Keratinocyte (primary cell): ENCODE measurements around the gene AP3D1. TPM values are rescaled to one million over a fixed set of nuclear protein-coding genes. Genes with fewer than 3 reads are reported as not detected.

Experiments used
- DNase-seq: peaks from one replicate; pipeline ENCODE4 v3.0.0-alpha.2; 2011; ENCODE audit warnings: low read depth, missing footprints, low spot score
- FAIRE-seq: peaks from 2 replicates; lab custom pipeline; 2011; peaks lifted over from hg19 to GRCh38; lab: Jason Lieb, UNC
- H2AFZ ChIP-seq: 2 replicates; pipeline ENCODE4 v1.6.0; 2012; ENCODE audit warnings: low read length, control low read depth, inconsistent platforms; ENCODE audit not compliant: control insufficient read depth
- H3K27ac ChIP-seq: 2 replicates; pipeline ENCODE4 v1.5.1; 2011; ENCODE audit warnings: low read length; ENCODE audit not compliant: control insufficient read depth, insufficient read depth
- H3K27me3 ChIP-seq: 3 replicates; pipeline ENCODE4 v1.6.0; 2011; ENCODE audit warnings: low read length; ENCODE audit not compliant: control insufficient read depth, insufficient read depth; ENCODE audit errors: extremely low read depth
- H3K36me3 ChIP-seq, 2 experiments: 2 replicates in 1 of 2; 3 replicates in 1 of 2; pipeline ENCODE4 v1.5.1; 2011; ENCODE audit warnings: low read length in 2 of 2, mild to moderate bottlenecking in 1 of 2; ENCODE audit not compliant: control insufficient read depth in 2 of 2, insufficient read depth in 2 of 2; ENCODE audit errors: extremely low read depth in 1 of 2
- H3K4me1 ChIP-seq: 3 replicates; pipeline ENCODE4 v1.5.1; 2011; ENCODE audit warnings: low read length; ENCODE audit not compliant: control insufficient read depth, insufficient read depth; ENCODE audit errors: extremely low read depth
- H3K4me2 ChIP-seq: 3 replicates; pipeline ENCODE4 v1.6.0; 2011; ENCODE audit warnings: low read depth, low read length; ENCODE audit not compliant: control insufficient read depth, insufficient read depth; ENCODE audit errors: extremely low read depth
- H3K4me3 ChIP-seq, 3 experiments: fragments of 200-600 bp in 1 of 3; sonication (generic) in 1 of 3; 2 replicates in 2 of 3; 3 replicates in 1 of 3; pipeline ENCODE4 v1.5.1; 2011 to 2016; ENCODE audit warnings: low read length in 3 of 3, mild to moderate bottlenecking in 3 of 3, control low read depth in 2 of 3, inconsistent platforms in 1 of 3, low read depth in 1 of 3, mixed read lengths in 1 of 3, mixed run types in 1 of 3, moderate library complexity in 1 of 3; ENCODE audit not compliant: control insufficient read depth in 2 of 3, insufficient read depth in 2 of 3; ENCODE audit errors: extremely low read depth in 1 of 3
- H3K79me2 ChIP-seq: 2 replicates; pipeline ENCODE4 v1.6.0; 2012; ENCODE audit warnings: low read length; ENCODE audit not compliant: control insufficient read depth, insufficient read depth
- H3K9ac ChIP-seq: 3 replicates; pipeline ENCODE4 v1.6.0; 2011; ENCODE audit warnings: low read length; ENCODE audit not compliant: control insufficient read depth, insufficient read depth; ENCODE audit errors: extremely low read depth
- H3K9me1 ChIP-seq: 3 replicates; pipeline ENCODE4 v1.6.0; 2011; ENCODE audit warnings: low read length; ENCODE audit not compliant: control insufficient read depth, insufficient read depth; ENCODE audit errors: extremely low read depth
- H3K9me3 ChIP-seq: 2 replicates; pipeline ENCODE4 v1.5.1; 2012; ENCODE audit warnings: low read depth, low read length; ENCODE audit not compliant: control insufficient read depth
- H4K20me1 ChIP-seq: 3 replicates; pipeline ENCODE4 v1.6.0; 2011; ENCODE audit warnings: low read length; ENCODE audit not compliant: control insufficient read depth, insufficient read depth; ENCODE audit errors: extremely low read depth
- EZH2 ChIP-seq: IDR thresholded peaks from one replicate; pipeline ENCODE4 v1.6.1; 2012; ENCODE audit warnings: inconsistent platforms, mild to moderate bottlenecking, low read length, moderate library complexity
- dilution Hi-C: fragments of 300-500 bp; cut with MboI; formaldehyde crosslinking; loops from one replicate; pipeline ENCODE4 v1.7.0; 2020; ENCODE audit warnings: low sequenced_read_pairs; ENCODE audit not compliant: extremely low pct_ligation_motif_present
- polyA plus RNA-seq, 5 experiments: library from polyadenylated mRNA; depleted of rRNA in 3 of 5; stranded (reverse) in 3 of 5; stranded (forward) in 1 of 5; unstranded in 1 of 5; fragments of >200 nt; gene quantifications; 1 replicate in 1 of 5; 2 replicates in 3 of 5; 3 replicates in 1 of 5; pipeline versions ENCODE4 v1.2.1 to v1.2.3, GENCODE V29; 2011 to 2012; ENCODE audit warnings: missing spikeins in 2 of 5, low read depth in 1 of 5, low replicate concordance in 1 of 5
- TF ChIP-seq, protein P1 (sequence below), 3 experiments: IDR thresholded peaks in 1 of 3; conservative IDR thresholded peaks in 1 of 3; optimal IDR thresholded peaks in 1 of 3; 2 replicates in 2 of 3; 3 replicates in 1 of 3; pipeline versions ENCODE3 to v1.5.1; 2011; ENCODE audit warnings: low read length in 3 of 3, mild to moderate bottlenecking in 3 of 3, moderate library complexity in 2 of 3, control low read depth in 1 of 3, inconsistent platforms in 1 of 3; ENCODE audit not compliant: insufficient read depth in 2 of 3; ENCODE audit errors: extremely low read depth in 1 of 3

AP3D1 gene
- polyA plus RNA-seq, 1 donor (not counting 4 experiments of a cell fraction or from before 2014, with no cell fraction given), result 56.1 TPM

DNA sequence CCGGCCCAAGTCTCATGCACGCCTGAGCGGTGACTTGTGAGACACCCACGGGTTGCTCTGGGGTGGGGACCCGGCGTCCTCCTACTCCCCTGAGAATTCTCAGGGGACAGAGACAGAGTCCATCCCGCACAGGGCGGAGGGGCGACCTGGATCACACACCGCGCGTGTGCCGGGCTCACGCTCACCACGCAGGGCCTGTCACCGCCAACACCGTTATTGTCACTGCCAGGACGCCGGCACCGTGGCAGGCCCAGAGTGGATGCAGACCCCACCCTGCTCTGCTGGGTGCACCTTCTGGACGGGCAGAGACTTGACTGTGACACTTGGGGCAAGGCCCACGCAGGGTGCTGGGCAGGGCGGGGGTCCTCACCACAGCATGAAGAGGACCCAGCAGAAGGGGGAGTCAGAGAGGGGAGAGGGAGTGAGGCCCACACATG, 71.5 kb downstream of the AP3D1 start:
- Histone ChIP-seq H2AFZ (no peak overlapping the region), H3K36me3 (peaks cover 24 to 39% of the 10 kb centered on the region in 2 experiments), H3K4me3 (no peak overlapping the region), H3K9ac (no peak overlapping the region), H3K27ac (no peak overlapping the region), H3K79me2 (peaks cover 38% of the 10 kb centered on the region), H3K9me1 (no peaks in the 10 kb centered on the region), H3K9me3 (no peaks in the 10 kb centered on the region), H3K27me3 (no peaks in the 10 kb centered on the region), H3K4me2 (no peak overlapping the region), H3K4me1 (peaks cover 26% of the 10 kb centered on the region), H4K20me1 (no peaks in the 10 kb centered on the region)
- dilution Hi-C loops, result no loop called here
- no peak for DNase-seq
- no peak for FAIRE-seq
- no peak for TF ChIP-seq EZH2
- TF ChIP-seq, protein P1, sequence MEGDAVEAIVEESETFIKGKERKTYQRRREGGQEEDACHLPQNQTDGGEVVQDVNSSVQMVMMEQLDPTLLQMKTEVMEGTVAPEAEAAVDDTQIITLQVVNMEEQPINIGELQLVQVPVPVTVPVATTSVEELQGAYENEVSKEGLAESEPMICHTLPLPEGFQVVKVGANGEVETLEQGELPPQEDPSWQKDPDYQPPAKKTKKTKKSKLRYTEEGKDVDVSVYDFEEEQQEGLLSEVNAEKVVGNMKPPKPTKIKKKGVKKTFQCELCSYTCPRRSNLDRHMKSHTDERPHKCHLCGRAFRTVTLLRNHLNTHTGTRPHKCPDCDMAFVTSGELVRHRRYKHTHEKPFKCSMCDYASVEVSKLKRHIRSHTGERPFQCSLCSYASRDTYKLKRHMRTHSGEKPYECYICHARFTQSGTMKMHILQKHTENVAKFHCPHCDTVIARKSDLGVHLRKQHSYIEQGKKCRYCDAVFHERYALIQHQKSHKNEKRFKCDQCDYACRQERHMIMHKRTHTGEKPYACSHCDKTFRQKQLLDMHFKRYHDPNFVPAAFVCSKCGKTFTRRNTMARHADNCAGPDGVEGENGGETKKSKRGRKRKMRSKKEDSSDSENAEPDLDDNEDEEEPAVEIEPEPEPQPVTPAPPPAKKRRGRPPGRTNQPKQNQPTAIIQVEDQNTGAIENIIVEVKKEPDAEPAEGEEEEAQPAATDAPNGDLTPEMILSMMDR (optimal IDR thresholded peaks at IDR 0.05 in 1 of 3, IDR thresholded peaks at IDR 0.05 in 1 of 3, conservative IDR thresholded peaks at IDR 0.05 in 1 of 3; ENCODE audit: extremely low read depth in 1 of 3, insufficient read depth in 2 of 3, low read length in 3 of 3), result no peak

DNA sequence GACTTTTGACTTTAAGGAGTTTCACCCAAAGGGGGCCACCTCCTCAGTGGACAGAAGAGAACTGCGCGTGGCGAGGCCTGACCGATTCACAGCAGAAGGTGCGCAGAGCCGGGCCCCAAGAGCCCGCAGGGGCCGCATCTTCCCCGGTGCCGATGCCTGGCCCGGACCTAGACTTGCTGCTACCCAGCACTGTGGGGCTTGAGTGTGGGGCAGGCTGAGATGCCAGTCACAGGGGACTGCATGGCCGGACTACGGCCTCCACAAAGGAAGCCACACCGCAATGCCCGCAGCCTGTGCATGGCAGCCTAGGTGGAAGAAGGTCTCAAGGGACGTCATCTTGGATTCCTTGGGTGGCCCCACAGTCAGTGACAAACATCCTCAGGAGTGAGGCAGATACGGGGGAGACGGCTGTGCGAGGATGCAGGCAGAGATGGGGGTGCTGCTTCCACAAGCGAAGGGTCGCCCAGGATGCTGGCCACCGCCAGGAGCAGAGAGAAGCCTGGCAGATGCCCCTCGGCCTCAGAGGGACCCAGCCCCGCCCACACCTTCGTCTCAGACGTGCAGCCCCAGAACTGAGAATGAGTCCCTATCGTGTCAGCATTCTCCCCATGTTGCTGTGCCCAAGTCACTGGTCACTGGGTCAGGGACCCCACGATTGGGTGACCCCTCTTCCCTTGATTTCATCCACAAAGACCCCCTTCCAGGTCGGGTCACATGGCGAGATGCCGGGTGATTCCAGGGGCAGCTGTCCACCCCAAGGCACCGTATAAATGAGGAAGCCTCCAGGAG, 72.1 kb downstream of the AP3D1 start:
- Histone ChIP-seq H3K4me1 (peaks cover 24% of the 10 kb centered on the region), H3K4me3 (no peak overlapping the region), H3K36me3 (peaks cover 25 to 41% of the 10 kb centered on the region in 2 experiments), H3K4me2 (no peak overlapping the region), H3K79me2 (peaks cover 38% of the 10 kb centered on the region), H3K27me3 (no peaks in the 10 kb centered on the region), H3K27ac (no peak overlapping the region), H3K9ac (no peak overlapping the region), H3K9me3 (no peaks in the 10 kb centered on the region), H4K20me1 (no peaks in the 10 kb centered on the region), H3K9me1 (no peaks in the 10 kb centered on the region), H2AFZ (no peak overlapping the region)
- FAIRE-seq (no peak), DNase-seq (no peak)
- TF ChIP-seq EZH2, result no peak
- TF ChIP-seq, protein P1 (optimal IDR thresholded peaks at IDR 0.05 in 1 of 3, IDR thresholded peaks at IDR 0.05 in 1 of 3, conservative IDR thresholded peaks at IDR 0.05 in 1 of 3; ENCODE audit: extremely low read depth in 1 of 3, insufficient read depth in 2 of 3, low read length in 3 of 3), result no peak
- dilution Hi-C loops, result no loop called here
